MM.1S (cell line): ENCODE data around the gene PRKCE.

ENCODE experiments used
- DNase-seq: peaks from one replicate; pipeline ENCODE4 v3.0.0-alpha.2; 2015
- H2AFZ ChIP-seq: fragments of 300-600 bp; sonication (generic); 2 replicates; pipeline ENCODE4 v1.6.0; 2016; ENCODE audit warnings: antibody characterized with exemption, low read length
- H3F3A ChIP-seq: fragments of 300-600 bp; sonication (generic); 2 replicates; pipeline ENCODE4 v1.6.1; 2016; ENCODE audit warnings: mild to moderate bottlenecking, antibody characterized with exemption, low read length, moderate library complexity, mixed read lengths; ENCODE audit not compliant: insufficient read depth
- H3K27ac ChIP-seq: fragments of 300-600 bp; sonication (generic); 2 replicates; pipeline ENCODE4 v1.5.1; 2016; ENCODE audit warnings: mild to moderate bottlenecking, low read length
- H3K27me3 ChIP-seq: fragments of 300-600 bp; sonication (generic); replicated peaks from 2 replicates; pipeline ENCODE4 v1.6.0; 2016; ENCODE audit warnings: low read length; ENCODE audit not compliant: insufficient read depth
- H3K36me3 ChIP-seq: fragments of 300-600 bp; sonication (generic); replicated peaks from 2 replicates; pipeline ENCODE4 v1.6.1; 2016; ENCODE audit warnings: mild to moderate bottlenecking, low read length, mixed read lengths; ENCODE audit not compliant: insufficient read depth
- H3K4me1 ChIP-seq: fragments of 300-600 bp; sonication (generic); 2 replicates; pipeline ENCODE4 v1.6.1; 2016; ENCODE audit warnings: low read length, mixed read lengths
- H3K4me2 ChIP-seq: fragments of 300-600 bp; sonication (generic); 2 replicates; pipeline ENCODE4 v1.6.0; 2016; ENCODE audit warnings: low read depth, low read length
- H3K4me3 ChIP-seq: fragments of 300-600 bp; sonication (generic); 2 replicates; pipeline ENCODE4 v1.5.1; 2016; ENCODE audit warnings: low read length, mixed read lengths
- H3K79me2 ChIP-seq: fragments of 300-600 bp; sonication (generic); 2 replicates; pipeline ENCODE4 v1.6.1; 2016; ENCODE audit warnings: mixed run types, low read length, mixed read lengths
- H3K9ac ChIP-seq: fragments of 300-600 bp; sonication (generic); 2 replicates; pipeline ENCODE4 v1.6.1; 2016; ENCODE audit warnings: low read length, mixed read lengths
- H3K9me2 ChIP-seq: fragments of 300-600 bp; sonication (generic); replicated peaks from 2 replicates; pipeline ENCODE4 v1.6.1; 2016; ENCODE audit warnings: mild to moderate bottlenecking, low read length, mixed read lengths; ENCODE audit not compliant: insufficient read depth
- H3K9me3 ChIP-seq: fragments of 300-600 bp; sonication (generic); replicated peaks from 2 replicates; pipeline ENCODE4 v1.6.1; 2016; ENCODE audit warnings: mild to moderate bottlenecking, low read length, mixed read lengths; ENCODE audit not compliant: insufficient read depth
- H4K20me1 ChIP-seq: fragments of 300-600 bp; sonication (generic); 2 replicates; pipeline ENCODE4 v1.6.1; 2016; ENCODE audit warnings: mild to moderate bottlenecking, low read length, moderate library complexity, mixed read lengths; ENCODE audit not compliant: insufficient read depth
- EZH2 ChIP-seq: fragments of 300-600 bp; sonication (generic); optimal IDR thresholded peaks from 2 replicates; pipeline ENCODE3; 2017; ENCODE audit warnings: low read depth, mild to moderate bottlenecking, antibody characterized with exemption, low read length, mixed read lengths
- EZH2phosphoT487 ChIP-seq: fragments of 300-600 bp; sonication (generic); IDR thresholded peaks from 2 replicates; pipeline ENCODE4 v1.6.1; 2018; ENCODE audit warnings: antibody characterized with exemption, low read length
- TF ChIP-seq, protein P1 (sequence below): fragments of 300-600 bp; sonication (generic); IDR thresholded peaks from 2 replicates; pipeline ENCODE4 v1.5.1; 2016; ENCODE audit warnings: antibody characterized with exemption, low read length, mixed read lengths

The PRKCE gene

DNA sequence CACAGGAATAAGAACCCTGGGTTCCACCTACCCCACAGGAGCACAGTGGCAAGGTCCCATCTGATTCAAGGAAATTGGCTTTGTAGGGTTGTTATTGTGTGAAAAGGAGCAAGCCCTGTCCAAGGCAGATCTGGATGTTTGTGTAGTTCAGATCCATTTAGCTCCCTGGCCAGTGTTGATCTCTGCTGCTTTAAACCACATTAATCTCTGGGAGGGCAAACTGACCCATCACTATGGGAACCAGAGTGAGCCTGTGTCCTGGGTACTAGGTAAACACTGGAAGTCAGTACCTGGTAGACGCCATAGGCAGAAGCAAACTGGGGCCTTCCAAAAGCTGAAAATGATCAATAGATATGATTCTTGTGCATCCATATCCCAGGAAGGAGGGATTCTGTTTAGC is 374.2 kb downstream of the PRKCE start:
- no peaks in the 10 kb centered on the region for H3K9me3 ChIP-seq
- H3K27me3 ChIP-seq = no peaks in the 10 kb centered on the region
- H3K4me3 ChIP-seq = no peak overlapping the region
- H2AFZ ChIP-seq = no peak overlapping the region
- H3K4me1 ChIP-seq = no peaks in the 10 kb centered on the region
- H3K36me3 ChIP-seq = no peaks in the 10 kb centered on the region
- no peak for DNase-seq
- H3F3A ChIP-seq = no peaks in the 10 kb centered on the region
- no peaks in the 10 kb centered on the region for H3K9me2 ChIP-seq
- H3K4me2 ChIP-seq = no peak overlapping the region
- TF ChIP-seq EZH2 (no peak), EZH2phosphoT487 (no peak)
- TF ChIP-seq, protein P1, sequence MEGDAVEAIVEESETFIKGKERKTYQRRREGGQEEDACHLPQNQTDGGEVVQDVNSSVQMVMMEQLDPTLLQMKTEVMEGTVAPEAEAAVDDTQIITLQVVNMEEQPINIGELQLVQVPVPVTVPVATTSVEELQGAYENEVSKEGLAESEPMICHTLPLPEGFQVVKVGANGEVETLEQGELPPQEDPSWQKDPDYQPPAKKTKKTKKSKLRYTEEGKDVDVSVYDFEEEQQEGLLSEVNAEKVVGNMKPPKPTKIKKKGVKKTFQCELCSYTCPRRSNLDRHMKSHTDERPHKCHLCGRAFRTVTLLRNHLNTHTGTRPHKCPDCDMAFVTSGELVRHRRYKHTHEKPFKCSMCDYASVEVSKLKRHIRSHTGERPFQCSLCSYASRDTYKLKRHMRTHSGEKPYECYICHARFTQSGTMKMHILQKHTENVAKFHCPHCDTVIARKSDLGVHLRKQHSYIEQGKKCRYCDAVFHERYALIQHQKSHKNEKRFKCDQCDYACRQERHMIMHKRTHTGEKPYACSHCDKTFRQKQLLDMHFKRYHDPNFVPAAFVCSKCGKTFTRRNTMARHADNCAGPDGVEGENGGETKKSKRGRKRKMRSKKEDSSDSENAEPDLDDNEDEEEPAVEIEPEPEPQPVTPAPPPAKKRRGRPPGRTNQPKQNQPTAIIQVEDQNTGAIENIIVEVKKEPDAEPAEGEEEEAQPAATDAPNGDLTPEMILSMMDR = no peak
- no peak overlapping the region for H3K27ac ChIP-seq
- H4K20me1 ChIP-seq = no peaks in the 10 kb centered on the region
- H3K79me2 ChIP-seq = no peaks in the 10 kb centered on the region
- H3K9ac ChIP-seq = no peak overlapping the region

DNA sequence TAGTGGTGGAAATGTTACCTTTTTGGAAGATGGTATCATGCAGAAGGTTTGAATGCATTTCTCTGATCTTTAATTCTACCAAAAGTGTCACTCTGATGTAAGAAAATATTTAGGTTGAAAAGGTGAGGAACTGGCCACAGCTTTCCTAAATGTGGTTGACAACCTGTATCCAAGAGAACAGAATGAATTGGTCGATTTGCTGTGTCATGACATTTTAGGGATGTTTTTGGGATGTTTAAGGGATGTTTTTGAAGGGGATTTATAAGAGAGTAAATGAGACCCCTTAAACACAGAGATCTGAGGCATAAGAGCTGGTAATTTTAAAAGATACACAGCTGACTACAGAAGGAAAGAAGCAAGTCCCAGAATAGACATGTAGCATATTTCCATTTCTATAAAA is 375.0 kb downstream of the PRKCE start:
- TF ChIP-seq EZH2 = no peak
- TF ChIP-seq EZH2phosphoT487 = no peak
- TF ChIP-seq, protein P1 = no peak
- Histone ChIP-seq H4K20me1 (no peaks in the 10 kb centered on the region), H3K36me3 (no peaks in the 10 kb centered on the region), H3K4me3 (no peak overlapping the region), H3K9ac (no peak overlapping the region), H3K9me3 (no peaks in the 10 kb centered on the region), H2AFZ (no peak overlapping the region), H3K27ac (no peak overlapping the region), H3K4me1 (no peaks in the 10 kb centered on the region), H3K9me2 (no peaks in the 10 kb centered on the region), H3K79me2 (no peaks in the 10 kb centered on the region), H3F3A (no peaks in the 10 kb centered on the region), H3K4me2 (no peak overlapping the region), H3K27me3 (no peaks in the 10 kb centered on the region)
- no peak for DNase-seq

- no peak overlapping the region for H3K4me3 ChIP-seq
- H3K36me3 ChIP-seq = no peaks in the 10 kb centered on the region
- H3F3A ChIP-seq = no peaks in the 10 kb centered on the region
- H3K27ac ChIP-seq = no peak overlapping the region
- no peaks in the 10 kb centered on the region for H3K9me2 ChIP-seq
- no peaks in the 10 kb centered on the region for H4K20me1 ChIP-seq
- no peak overlapping the region for H3K4me2 ChIP-seq
- no peak for DNase-seq
- no peaks in the 10 kb centered on the region for H3K4me1 ChIP-seq
- H3K9ac ChIP-seq = no peak overlapping the region
- TF ChIP-seq, protein P1 = peak; percentile 22; the same call in 1 of the 2 replicates
- no peak for TF ChIP-seq EZH2
- H3K79me2 ChIP-seq = no peaks in the 10 kb centered on the region
- no peaks in the 10 kb centered on the region for H3K9me3 ChIP-seq
- H2AFZ ChIP-seq = no peak overlapping the region
- no peaks in the 10 kb centered on the region for H3K27me3 ChIP-seq
These were observed 377.9 kb downstream of the PRKCE start for GRCh38 chr2:46029332-46029811.
